22Rv1 (cell line): Measurements from ENCODE around the gene PRDM16.

Source experiments
- CTCF ChIP-seq: fragments of 450-650 bp; IDR thresholded peaks from 2 replicates; pipeline ENCODE4 v1.5.1; 2017; ENCODE audit warnings: mild to moderate bottlenecking
- ZFX ChIP-seq: fragments of 450-650 bp; IDR thresholded peaks from 2 replicates; pipeline ENCODE4 v1.6.1; 2017; ENCODE audit warnings: antibody characterized with exemption, borderline replicate concordance

- no peak for TF ChIP-seq CTCF
- no peak for TF ChIP-seq ZFX
These were observed 369.7 kb downstream of the PRDM16 start for GRCh38 chr1:3438661-3439180.
